Natural killer cell (primary cell): ENCODE data around the gene SIRT2. TPM values are rescaled to one million over a fixed set of nuclear protein-coding genes. Genes with fewer than 3 reads are reported as not detected.

Experiments used
- ATAC-seq, 3 donors: fragments of 150-1000 bp in 2 of 3; fragments of 200-7000 bp in 1 of 3; cut with Tn5 transposase; 1 replicate in 1 of 3; 2 replicates in 2 of 3; pipeline ENCODE4 v1.10.0; 2021; ENCODE audit warnings: mild to moderate bottlenecking in 2 of 3, moderate library complexity in 2 of 3
- DNase-seq, 2 donors: peaks; one replicate each; pipeline versions ENCODE4 v3.0.0 to v3.0.0-alpha.2; 2013 to 2021; ENCODE audit warnings: mixed read lengths in 1 of 2
- H3K27ac ChIP-seq: one replicate; pipeline ENCODE4 v1.5.1; 2013; ENCODE audit warnings: mild to moderate bottlenecking, low read length
- H3K27me3 ChIP-seq: one replicate; pipeline ENCODE4 v1.6.1; 2013; ENCODE audit warnings: low read length; ENCODE audit not compliant: control insufficient read depth, insufficient read depth
- H3K36me3 ChIP-seq: one replicate; pipeline ENCODE4 v1.6.1; 2013; ENCODE audit warnings: low read length; ENCODE audit not compliant: control insufficient read depth, insufficient read depth
- H3K4me1 ChIP-seq: one replicate; pipeline ENCODE4 v1.6.1; 2013; ENCODE audit warnings: low read length; ENCODE audit not compliant: control insufficient read depth, insufficient read depth
- H3K4me3 ChIP-seq: one replicate; pipeline ENCODE4 v1.5.1; 2013; ENCODE audit warnings: low read length
- H3K9me3 ChIP-seq: one replicate; pipeline ENCODE4 v1.6.1; 2013; ENCODE audit warnings: low read length; ENCODE audit not compliant: control insufficient read depth, insufficient read depth
- H3K27ac Mint-ChIP-seq, 2 donors: one replicate each; pipeline ENCODE4 v1.8.0; 2022; ENCODE audit warnings: mild to moderate bottlenecking in 2 of 2, mixed read lengths in 2 of 2, moderate library complexity in 1 of 2
- H3K27me3 Mint-ChIP-seq, 2 donors: one replicate each; pipeline ENCODE4 v1.8.0; 2022; ENCODE audit warnings: low read depth in 2 of 2, mixed read lengths in 2 of 2
- H3K36me3 Mint-ChIP-seq: one replicate; pipeline ENCODE4 v1.8.0; 2022; ENCODE audit warnings: mixed read lengths
- H3K4me1 Mint-ChIP-seq, 2 donors: one replicate each; pipeline ENCODE4 v1.8.0; 2022; ENCODE audit warnings: mixed read lengths in 2 of 2
- H3K4me3 Mint-ChIP-seq: one replicate; pipeline ENCODE4 v1.8.0; 2022; ENCODE audit warnings: mild to moderate bottlenecking, moderate library complexity, mixed read lengths
- H3K9me3 Mint-ChIP-seq, 2 donors: one replicate each; pipeline ENCODE4 v1.8.0; 2022; ENCODE audit warnings: mixed read lengths in 2 of 2
- WGBS: methylation state at CpG from one replicate; pipeline ENCODE4 v1.1.7; 2013; ENCODE audit warnings: missing lambda C conversion rate; ENCODE audit not compliant: insufficient coverage; 5-methylcytosine and 5-hydroxymethylcytosine counted together
- intact Hi-C: fragments of 100-400 bp; cut with micrococcal nuclease; formaldehyde crosslinking; loops from one replicate; pipeline ENCODE4 v1.14.2; 2022
- total RNA-seq, 4 donors: library from RNA; stranded (reverse); fragments of 120-200 nt in 1 of 4; gene quantifications; one replicate each; pipeline versions ENCODE4 v1.2.3 to v1.2.4, GENCODE V29; 2013 to 2022
- TF ChIP-seq, protein P1 (sequence below): fragments of 200-600 bp; IDR thresholded peaks from one replicate; pipeline ENCODE4 v1.8.0; 2022; ENCODE audit warnings: antibody characterized with exemption

The SIRT2 gene
- total RNA-seq, 3 donors from 2014 or later (not counting 1 experiment from before 2014, with no cell fraction given), result 171 to 283 (median 208) TPM

DNA sequence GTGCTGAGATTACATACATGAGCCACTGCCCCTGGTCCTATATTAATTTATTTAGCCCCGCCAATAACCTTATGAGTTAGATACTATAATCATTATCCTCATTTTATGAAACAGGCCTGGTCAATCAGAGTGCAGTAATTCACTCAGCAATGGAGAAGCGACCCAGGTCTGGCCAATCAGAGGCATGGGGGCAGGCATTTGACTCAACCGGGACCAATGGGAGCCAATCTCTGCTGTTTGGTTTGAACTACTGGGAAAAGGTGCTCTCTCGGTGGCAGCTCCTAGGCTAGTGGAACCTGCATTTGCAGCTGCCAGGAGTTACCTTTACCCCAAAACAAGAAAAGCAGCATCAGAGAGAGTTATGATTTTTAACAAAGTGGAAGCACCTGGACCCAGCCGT, 6.6 kb downstream of the SIRT2 start:
- Histone ChIP-seq H3K4me1 (peaks cover 13% of the 10 kb centered on the region), H3K4me3 (no peak overlapping the region), H3K36me3 (peaks cover 37% of the 10 kb centered on the region), H3K27me3 (no peaks in the 10 kb centered on the region), H3K9me3 (no peaks in the 10 kb centered on the region), H3K27ac (no peak overlapping the region)
- Mint-ChIP-seq H3K9me3 (no peaks in the 10 kb centered on the region), H3K27ac (no peak overlapping the region), H3K36me3 (no peaks in the 10 kb centered on the region), H3K4me1 (peaks cover 29 to 32% of the 10 kb centered on the region in 2 donors), H3K4me3 (no peak overlapping the region), H3K27me3 (no peaks in the 10 kb centered on the region)
- no peak for DNase-seq
- intact Hi-C loops, result no loop called here
- TF ChIP-seq, protein P1, sequence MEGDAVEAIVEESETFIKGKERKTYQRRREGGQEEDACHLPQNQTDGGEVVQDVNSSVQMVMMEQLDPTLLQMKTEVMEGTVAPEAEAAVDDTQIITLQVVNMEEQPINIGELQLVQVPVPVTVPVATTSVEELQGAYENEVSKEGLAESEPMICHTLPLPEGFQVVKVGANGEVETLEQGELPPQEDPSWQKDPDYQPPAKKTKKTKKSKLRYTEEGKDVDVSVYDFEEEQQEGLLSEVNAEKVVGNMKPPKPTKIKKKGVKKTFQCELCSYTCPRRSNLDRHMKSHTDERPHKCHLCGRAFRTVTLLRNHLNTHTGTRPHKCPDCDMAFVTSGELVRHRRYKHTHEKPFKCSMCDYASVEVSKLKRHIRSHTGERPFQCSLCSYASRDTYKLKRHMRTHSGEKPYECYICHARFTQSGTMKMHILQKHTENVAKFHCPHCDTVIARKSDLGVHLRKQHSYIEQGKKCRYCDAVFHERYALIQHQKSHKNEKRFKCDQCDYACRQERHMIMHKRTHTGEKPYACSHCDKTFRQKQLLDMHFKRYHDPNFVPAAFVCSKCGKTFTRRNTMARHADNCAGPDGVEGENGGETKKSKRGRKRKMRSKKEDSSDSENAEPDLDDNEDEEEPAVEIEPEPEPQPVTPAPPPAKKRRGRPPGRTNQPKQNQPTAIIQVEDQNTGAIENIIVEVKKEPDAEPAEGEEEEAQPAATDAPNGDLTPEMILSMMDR, result no peak
- 83% methylated on average over 5 of the region's 5 CpGs for WGBS
- ATAC-seq, result no peak

DNA sequence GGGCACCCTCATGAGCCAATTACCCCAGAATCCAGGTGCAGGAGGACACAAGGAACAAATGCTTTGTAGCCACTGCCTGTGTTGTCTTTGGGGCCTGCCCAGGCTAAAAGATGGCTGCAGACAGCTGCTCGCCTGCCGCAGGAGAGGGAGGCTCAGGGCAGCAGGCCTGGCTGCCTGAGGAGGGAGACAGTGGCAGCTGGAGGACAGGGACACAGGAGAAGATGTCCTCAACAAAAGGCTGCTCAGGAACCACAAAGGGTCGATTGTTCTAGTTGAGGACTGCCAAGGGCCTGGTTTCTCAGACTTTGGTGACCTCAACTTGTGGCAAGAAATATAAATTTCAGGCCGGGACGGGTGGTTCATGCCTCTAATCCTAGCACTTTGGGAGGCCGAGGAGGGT, 7.6 kb downstream of the SIRT2 start:
- H3K4me1 Mint-ChIP-seq, result peaks cover 18 to 21% of the 10 kb centered on the region in 2 donors
- DNase-seq, result no peak

DNA sequence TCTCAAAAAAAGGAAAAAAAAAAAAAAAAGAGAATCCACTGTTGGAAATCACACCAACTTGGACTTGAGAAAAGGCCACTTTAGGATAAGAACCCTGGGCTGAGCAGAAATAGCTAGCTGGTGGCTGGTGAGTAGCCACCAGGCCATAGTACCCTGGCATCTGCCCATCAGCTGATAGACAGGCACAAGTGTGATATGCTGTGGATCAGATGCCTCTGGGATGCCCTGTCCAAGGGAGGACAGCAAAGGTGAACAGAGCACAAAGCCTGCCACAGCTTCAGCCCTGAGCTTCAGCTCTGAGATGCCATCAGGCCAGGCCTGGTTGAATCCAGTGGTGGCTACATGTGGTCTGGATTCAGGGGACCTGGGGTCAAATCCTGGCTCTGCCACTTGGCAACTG, 8.7 kb downstream of the SIRT2 start:
- H3K27me3 ChIP-seq, result no peaks in the 10 kb centered on the region
- ATAC-seq, result no peak
- peaks cover 10% of the 10 kb centered on the region for H3K4me1 ChIP-seq
- no peak overlapping the region for H3K4me3 ChIP-seq
- intact Hi-C loops, result no loop called here
- Mint-ChIP-seq H3K9me3 (no peaks in the 10 kb centered on the region), H3K27me3 (no peaks in the 10 kb centered on the region), H3K27ac (no peak overlapping the region), H3K36me3 (no peaks in the 10 kb centered on the region), H3K4me1 (peaks cover 11 to 14% of the 10 kb centered on the region in 2 donors), H3K4me3 (no peak overlapping the region)
- TF ChIP-seq, protein P1, result no peak
- peaks cover 37% of the 10 kb centered on the region for H3K36me3 ChIP-seq
- no peak for DNase-seq
- H3K9me3 ChIP-seq, result no peaks in the 10 kb centered on the region
- H3K27ac ChIP-seq, result no peak overlapping the region

More for the DNA sequence above, 7.6 kb downstream of the SIRT2 start:
- peaks cover 12% of the 10 kb centered on the region for H3K4me1 ChIP-seq
- TF ChIP-seq, protein P1, result no peak
- no peak overlapping the region for H3K27ac Mint-ChIP-seq
- WGBS, result 95% methylated on average over 6 of the region's 6 CpGs
- peaks cover 37% of the 10 kb centered on the region for H3K36me3 ChIP-seq
- ATAC-seq, result no peak
- H3K9me3 Mint-ChIP-seq, result no peaks in the 10 kb centered on the region
- no peak overlapping the region for H3K27ac ChIP-seq
- H3K36me3 Mint-ChIP-seq, result no peaks in the 10 kb centered on the region
- H3K27me3 Mint-ChIP-seq, result no peaks in the 10 kb centered on the region
- no peaks in the 10 kb centered on the region for H3K27me3 ChIP-seq
- intact Hi-C loops, result no loop called here
- no peaks in the 10 kb centered on the region for H3K9me3 ChIP-seq
- H3K4me3 Mint-ChIP-seq, result no peak overlapping the region
- H3K4me3 ChIP-seq, result no peak overlapping the region

DNA sequence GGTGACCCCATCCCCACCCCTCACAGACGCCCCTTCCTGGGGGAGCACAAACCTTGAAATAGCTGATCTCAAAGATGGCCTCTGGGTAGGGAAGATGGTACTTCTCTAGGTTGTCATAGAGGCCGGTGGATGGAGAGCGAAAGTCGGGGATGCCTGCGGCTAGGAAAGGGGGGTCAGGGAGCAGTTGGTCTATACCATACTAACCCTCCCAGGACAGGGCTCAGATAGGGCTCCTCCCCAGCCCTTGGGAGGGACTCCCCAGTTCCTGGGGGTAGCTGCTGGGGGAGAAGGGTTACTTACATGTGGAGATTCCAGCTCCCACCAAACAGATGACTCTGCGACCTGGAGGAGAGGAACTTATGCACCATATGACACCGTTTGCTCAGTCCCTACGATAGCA, 9.6 kb downstream of the SIRT2 start:
- no peak overlapping the region for H3K4me3 ChIP-seq
- peaks cover 6% of the 10 kb centered on the region for H3K4me1 ChIP-seq
- DNase-seq (no peak), ATAC-seq (no peak)
- H3K36me3 Mint-ChIP-seq, result no peaks in the 10 kb centered on the region
- no peak overlapping the region for H3K4me3 Mint-ChIP-seq
- H3K36me3 ChIP-seq, result peaks cover 34% of the 10 kb centered on the region
- no peaks in the 10 kb centered on the region for H3K27me3 Mint-ChIP-seq
- peak overlapping the region in 1 of 2 donors; percentile 11 for H3K27ac Mint-ChIP-seq
- H3K27ac ChIP-seq, result no peak overlapping the region
- H3K4me1 Mint-ChIP-seq, result peaks cover 4 to 5% of the 10 kb centered on the region in 2 donors
- H3K27me3 ChIP-seq, result no peaks in the 10 kb centered on the region
- H3K9me3 Mint-ChIP-seq, result no peaks in the 10 kb centered on the region
- TF ChIP-seq, protein P1, result no peak
- WGBS, result 94% methylated on average over 6 of the region's 8 CpGs
- H3K9me3 ChIP-seq, result no peaks in the 10 kb centered on the region
- intact Hi-C loops, result no loop called here
